ENCODE data around the gene RNF144A.
"Not testable (repeated sequence)": the region's sequence is repeated elsewhere in the genome, so short reads cannot be mapped to it uniquely, and the experiment has no call there.

Gene RNF144A

GRCh38 chr2:6973895-6974545 is 56.8 kb downstream of the RNF144A start:
- DNase-seq, result no peak

DNA sequence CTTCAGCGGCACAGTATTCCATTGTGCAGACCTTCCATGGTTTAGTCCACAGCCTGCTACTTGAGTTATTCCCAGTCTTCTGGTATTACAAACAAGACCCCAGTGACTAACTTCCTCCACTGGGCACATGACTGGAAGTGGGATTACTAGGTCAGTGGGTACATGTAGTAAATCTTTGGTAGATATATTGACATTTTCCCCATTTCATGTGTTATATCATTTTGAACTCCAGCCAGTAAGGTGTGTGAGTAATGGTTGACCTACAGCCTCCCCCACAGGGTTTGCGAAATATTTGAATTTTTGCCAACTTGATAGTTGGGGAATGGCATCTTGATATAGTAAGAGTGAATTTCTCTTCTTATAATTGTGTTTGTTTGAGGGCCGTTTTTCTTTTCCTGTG is 58.8 kb downstream of the RNF144A start:
- DNase-seq, result peak; percentile 13 to 33 (median 32)

DNA sequence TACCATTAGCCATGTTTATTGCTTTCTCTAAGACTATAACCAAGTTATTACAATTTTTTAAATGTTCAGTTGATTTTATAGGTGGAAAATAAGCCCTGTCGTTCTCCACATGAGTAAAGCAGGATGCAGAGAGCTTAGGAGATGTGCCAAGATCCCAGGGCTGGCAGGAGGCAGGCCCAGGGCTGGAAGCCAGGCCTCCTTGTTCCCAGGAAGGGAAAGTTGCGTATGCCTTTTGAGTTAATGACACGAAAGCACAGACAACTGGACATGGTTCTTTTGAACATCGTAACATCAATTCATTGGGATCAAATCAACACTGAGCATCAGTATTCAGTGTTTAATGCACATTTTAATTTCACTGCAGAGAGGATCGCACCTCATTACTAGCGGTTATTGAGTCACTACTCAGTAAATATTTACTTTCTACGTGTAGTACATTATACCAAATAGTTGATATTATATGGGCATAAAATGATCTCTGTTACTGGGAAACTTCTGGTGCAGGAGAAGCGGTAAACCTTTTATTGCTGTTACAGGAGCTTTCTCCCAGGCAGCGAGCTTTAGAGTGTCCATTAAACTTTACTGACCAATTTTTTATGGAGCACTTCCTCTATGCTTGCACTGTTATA is 60.0 kb downstream of the RNF144A start:
- DNase-seq, result no peak

DNA sequence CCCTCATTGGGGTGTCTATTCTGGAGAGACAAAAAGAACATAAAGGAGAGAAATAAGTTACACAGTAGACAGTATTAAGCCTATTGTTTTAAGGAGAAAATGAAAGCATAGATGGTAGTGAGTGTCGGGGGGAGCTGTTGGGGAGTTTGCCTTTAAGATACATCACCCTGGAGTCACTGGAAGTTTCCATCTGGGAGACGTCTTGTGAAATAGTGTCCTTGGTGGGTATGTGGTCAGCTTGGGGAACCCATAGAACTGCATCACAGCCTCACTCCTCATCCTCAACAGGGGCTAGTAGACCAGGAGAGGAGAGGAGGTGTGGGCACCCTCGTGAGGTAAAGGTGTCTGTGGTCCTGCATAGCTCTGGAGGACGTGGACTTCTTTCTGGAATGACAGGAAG is 60.6 kb downstream of the RNF144A start:
- peak in 2 of 3 donors; percentile 19 to 35 for DNase-seq

- no peak for DNase-seq
Observed at GRCh38 chr2:6978991-6979390, 61.8 kb downstream of the RNF144A start.

DNA sequence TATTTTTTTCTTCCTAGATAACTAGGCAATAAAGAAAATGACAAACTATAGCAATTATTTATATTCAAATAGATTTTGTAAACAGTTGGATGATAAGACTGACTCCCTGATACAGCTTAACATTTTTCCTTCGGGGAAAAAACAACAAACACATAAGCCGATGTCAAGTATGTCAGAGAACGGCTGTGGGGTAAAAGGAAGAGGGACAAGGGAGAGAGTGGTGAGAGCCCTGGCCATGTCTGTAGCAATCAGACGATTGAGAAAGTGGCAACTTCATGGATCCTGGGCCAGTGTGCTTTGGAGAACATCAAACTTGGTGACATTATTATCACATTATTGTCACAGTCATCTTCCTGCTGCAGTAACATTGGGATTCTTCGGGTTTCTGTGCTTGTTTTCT is 65.2 kb downstream of the RNF144A start:
- no peak for DNase-seq

GRCh38 chr2:6982934-6983589 is 65.8 kb downstream of the RNF144A start:
- no peak for DNase-seq

- peak; percentile 46 to 48 (median 46) for DNase-seq
Observed at GRCh38 chr2:6986301-6986911, 69.2 kb downstream of the RNF144A start.

GRCh38 chr2:6986912-6987361 is 69.7 kb downstream of the RNF144A start:
- DNase-seq, result no peak

- no peak for DNase-seq
Observed at GRCh38 chr2:6990871-6991270, 73.7 kb downstream of the RNF144A start.

- no peak for DNase-seq
Observed at GRCh38 chr2:6992794-6993228, 75.6 kb downstream of the RNF144A start.

- no peak for DNase-seq
Observed at GRCh38 chr2:6993229-6993640, 76.0 kb downstream of the RNF144A start.

GRCh38 chr2:6993936-6994335 is 76.7 kb downstream of the RNF144A start:
- peak in 2 of 3 donors; percentile 28 to 34 for DNase-seq

DNA sequence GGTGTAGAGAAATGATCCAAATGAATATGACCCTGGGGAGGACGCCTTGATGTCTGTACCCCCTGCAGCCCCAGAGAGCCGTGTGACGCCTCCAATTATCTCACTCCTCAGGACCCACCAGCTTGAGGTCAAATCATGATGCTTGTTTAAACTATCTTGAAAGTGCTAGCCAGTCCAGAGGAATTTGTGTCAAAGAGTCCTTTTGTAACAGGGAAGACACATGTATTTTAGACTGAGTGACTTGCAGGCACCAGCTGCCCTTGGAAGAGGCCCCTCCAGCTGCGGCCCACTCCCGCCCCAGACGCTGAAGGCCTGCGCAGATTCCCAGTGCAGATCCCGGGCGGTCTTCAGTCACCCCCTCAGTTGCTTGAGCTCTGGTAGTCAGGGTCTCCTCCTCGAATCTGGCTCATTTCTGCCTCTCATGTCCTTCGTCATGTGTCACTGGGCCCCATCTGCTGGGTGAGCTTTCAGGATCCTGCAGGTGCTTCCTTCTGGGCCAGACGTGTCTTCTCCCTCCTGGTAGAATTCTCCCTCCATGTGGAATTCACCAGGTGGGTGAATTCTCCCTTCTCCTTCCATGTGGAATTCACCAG is 77.4 kb downstream of the RNF144A start:
- no peak for DNase-seq

- DNase-seq, result no peak
Observed at GRCh38 chr2:6995391-6996097, 78.3 kb downstream of the RNF144A start.

- DNase-seq, result no peak
Observed at GRCh38 chr2:6999211-6999877, 82.1 kb downstream of the RNF144A start.

DNA sequence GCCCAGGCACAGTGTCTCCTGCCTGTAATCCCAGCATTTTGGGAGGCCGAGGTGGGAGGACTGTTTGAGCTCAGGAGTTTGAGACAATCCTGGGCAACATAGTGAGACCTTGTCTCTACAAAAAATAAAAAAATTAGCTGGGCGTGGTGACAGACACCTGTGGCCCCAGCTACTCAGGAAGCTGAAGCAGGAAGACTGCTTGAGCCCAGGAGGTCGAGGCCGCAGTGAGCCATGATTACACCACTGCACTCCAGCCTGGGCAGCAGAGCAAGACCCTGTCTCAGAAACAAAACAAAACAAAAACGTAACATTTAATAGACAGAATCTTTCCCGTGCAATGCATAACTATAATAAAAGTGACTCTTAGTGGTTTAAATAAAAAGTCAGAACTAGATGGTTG is 84.2 kb downstream of the RNF144A start:
- DNase-seq, result not testable (repeated sequence)

DNA sequence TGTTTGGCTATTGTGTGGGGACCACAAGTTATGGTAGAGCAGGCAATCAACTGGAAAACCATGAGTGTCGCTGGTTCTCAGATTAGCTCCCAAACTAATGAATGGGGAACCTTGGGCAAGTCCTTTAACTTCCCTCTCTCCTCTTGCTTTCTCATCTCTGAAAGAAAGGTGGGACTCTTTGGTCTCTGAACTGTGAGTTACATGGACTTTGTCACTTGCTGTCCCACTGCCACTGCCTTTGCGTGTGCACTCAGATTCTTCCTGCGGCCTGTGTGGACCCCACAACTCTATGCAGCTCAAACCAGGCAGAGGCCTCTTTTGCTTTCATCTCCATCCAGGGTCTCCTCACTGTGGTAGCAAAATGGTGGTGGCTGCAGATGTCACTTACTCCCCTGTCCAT is 86.7 kb downstream of the RNF144A start:
- no peak for DNase-seq

DNA sequence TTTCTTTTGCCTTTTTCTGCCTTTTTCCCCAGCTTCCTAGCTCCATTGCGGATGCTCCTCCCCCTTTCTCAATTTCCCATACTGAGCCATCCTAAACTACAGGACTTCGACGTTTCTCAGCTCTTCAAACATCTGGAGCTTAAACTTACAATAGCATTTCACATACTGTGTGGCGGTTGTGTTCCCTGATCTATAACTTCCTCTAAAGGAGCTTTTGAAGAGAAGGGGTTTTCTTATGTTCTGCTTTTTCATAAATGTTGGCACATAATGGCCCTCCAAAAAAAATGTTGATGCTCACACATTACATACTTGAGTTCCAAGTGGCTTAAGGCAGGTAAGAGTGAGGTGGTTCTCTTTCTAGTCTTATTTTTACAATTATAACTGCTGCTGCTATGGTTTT is 87.4 kb downstream of the RNF144A start:
- peak; percentile 63 to 88 (median 86) for DNase-seq

DNA sequence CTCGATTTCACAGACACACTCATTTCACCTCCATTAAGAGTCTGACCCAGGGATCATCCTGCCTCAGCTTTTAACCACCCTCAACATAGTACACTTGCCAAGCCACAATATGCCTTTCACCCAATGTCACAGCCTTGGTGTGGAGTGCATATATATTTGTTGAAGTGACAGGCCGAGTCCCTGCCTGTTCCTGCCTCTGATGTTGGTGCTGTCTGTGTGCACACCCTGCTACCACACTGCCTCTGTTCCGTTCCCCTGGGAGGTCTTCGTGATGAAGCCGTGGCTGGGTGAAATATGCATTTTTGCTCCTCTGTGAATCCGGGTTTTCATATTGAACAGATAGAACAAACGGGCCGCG is 90.3 kb downstream of the RNF144A start:
- DNase-seq, result no peak

DNA sequence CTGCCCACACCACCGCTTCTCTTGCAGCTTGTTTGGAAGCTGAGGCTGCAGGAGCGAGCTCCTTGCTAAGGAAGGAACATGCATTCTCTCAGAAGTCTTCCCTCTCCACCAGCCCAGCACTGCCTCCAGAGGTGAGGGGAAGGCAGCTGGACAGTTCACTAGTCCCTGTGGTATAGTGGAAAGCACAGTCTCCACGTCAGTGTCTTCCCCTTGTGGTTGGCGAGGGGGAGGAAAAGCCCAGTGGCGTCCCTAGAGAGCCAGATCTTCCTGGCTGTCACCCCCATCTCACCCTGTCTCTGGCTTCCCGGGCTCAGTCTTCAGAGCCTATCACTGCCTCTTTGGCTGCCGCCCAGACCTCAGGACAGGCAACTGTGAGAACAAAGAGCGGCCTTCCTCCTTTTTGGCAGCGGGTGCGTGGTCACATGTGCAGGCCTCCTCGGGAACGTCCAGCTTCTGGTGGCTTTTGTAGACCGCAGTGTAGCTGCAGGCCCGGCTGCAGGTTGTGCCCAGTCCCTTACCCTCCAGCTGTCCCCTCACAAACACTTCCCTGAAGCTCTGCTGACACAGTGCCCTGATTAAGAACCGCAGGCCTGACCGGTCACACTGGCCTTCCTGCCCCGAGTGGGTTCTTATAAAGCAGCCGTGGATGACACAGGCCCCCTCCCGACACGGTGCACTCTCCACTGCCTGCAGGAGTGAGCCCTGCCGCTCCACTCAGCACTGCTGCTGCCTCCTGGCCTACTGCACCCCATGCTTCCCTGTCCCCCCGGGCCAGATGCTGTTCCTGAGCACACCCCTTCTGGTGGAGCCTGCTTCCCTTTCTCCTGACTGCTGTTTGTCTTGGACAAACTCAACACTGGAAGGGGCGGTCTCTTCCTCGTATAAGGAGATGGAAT is 90.9 kb downstream of the RNF144A start:
- DNase-seq, result peak; percentile 82 to 89 (median 88)

Data from suppressor macrophage treated with lipopolysaccharide for 1 hour (primary cell).